GM18508 (cell line): Measurements from ENCODE around the gene RFWD3.

Source experiments
- ATAC-seq: cut with Tn5 transposase; IDR thresholded peaks from one replicate; pipeline ENCODE4 v1.9.1; 2021; ENCODE audit warnings: moderate number of reproducible peaks; ENCODE audit not compliant: insufficient read depth, unreplicated experiment

The RFWD3 gene

GRCh38 chr16:74586948-74587347 is 79.7 kb downstream of the RFWD3 start:
- no peak for ATAC-seq

GRCh38 chr16:74585846-74586443 is 80.7 kb downstream of the RFWD3 start:
- ATAC-seq, result no peak

GRCh38 chr16:74583926-74584666 is 82.6 kb downstream of the RFWD3 start:
- no peak for ATAC-seq

- no peak for ATAC-seq
Measured at GRCh38 chr16:74582970-74583369, 83.7 kb downstream of the RFWD3 start.

- no peak for ATAC-seq
Measured at GRCh38 chr16:74580833-74581232, 85.8 kb downstream of the RFWD3 start.

- no peak for ATAC-seq
Measured at GRCh38 chr16:74578838-74579237, 87.8 kb downstream of the RFWD3 start.

GRCh38 chr16:74578433-74578832 is 88.2 kb downstream of the RFWD3 start:
- ATAC-seq, result no peak

- ATAC-seq, result no peak
Measured at GRCh38 chr16:74577882-74578366, 88.8 kb downstream of the RFWD3 start.

GRCh38 chr16:74575807-74576643 is 90.7 kb downstream of the RFWD3 start:
- ATAC-seq, result no peak

GRCh38 chr16:74575175-74575806 is 91.4 kb downstream of the RFWD3 start:
- no peak for ATAC-seq

GRCh38 chr16:74574146-74574545 is 92.5 kb downstream of the RFWD3 start:
- no peak for ATAC-seq

GRCh38 chr16:74573622-74574021 is 93.1 kb downstream of the RFWD3 start:
- no peak for ATAC-seq
